Right kidney (tissue), 1 donor: Measurements from ENCODE around the gene RHBDL2.
A peak's percentile ranks its signal among the peaks of the same experiment; 100 is the strongest.
"Not testable (repeated sequence)": the region's sequence is repeated elsewhere in the genome, so short reads cannot be mapped to it uniquely, and the experiment has no call there.

ENCODE experiments used
- DNase-seq: peaks from one replicate; pipeline ENCODE4 v3.0.0-alpha.2; 2016

Gene RHBDL2

GRCh38 chr1:38932571-38932970, 9.1 kb downstream of the RHBDL2 start:
- no peak for DNase-seq

- peak; percentile 18 for DNase-seq
Measured at GRCh38 chr1:38929476-38929875, 12.2 kb downstream of the RHBDL2 start.

- DNase-seq = no peak
Measured at GRCh38 chr1:38929054-38929453, 12.6 kb downstream of the RHBDL2 start.

GRCh38 chr1:38926091-38926490, 15.5 kb downstream of the RHBDL2 start:
- DNase-seq = no peak

- DNase-seq = no peak
Measured at GRCh38 chr1:38925391-38925790, 16.2 kb downstream of the RHBDL2 start.

GRCh38 chr1:38923607-38924006, 18.0 kb downstream of the RHBDL2 start:
- no peak for DNase-seq

- no peak for DNase-seq
Measured at GRCh38 chr1:38919130-38919529, 22.5 kb downstream of the RHBDL2 start.

- DNase-seq = no peak
Measured at GRCh38 chr1:38918568-38918967, 23.1 kb downstream of the RHBDL2 start.

- DNase-seq = no peak
Measured at GRCh38 chr1:38917772-38918171, 23.9 kb downstream of the RHBDL2 start.

GRCh38 chr1:38917337-38917736, 24.3 kb downstream of the RHBDL2 start:
- no peak for DNase-seq

GRCh38 chr1:38915352-38915948, 26.2 kb downstream of the RHBDL2 start:
- DNase-seq = no peak

GRCh38 chr1:38914908-38915307, 26.7 kb downstream of the RHBDL2 start:
- not testable (repeated sequence) for DNase-seq

- DNase-seq = no peak
Measured at GRCh38 chr1:38908821-38909220, 32.8 kb downstream of the RHBDL2 start.

- DNase-seq = no peak
Measured at GRCh38 chr1:38905985-38906384, 35.6 kb downstream of the RHBDL2 start.

GRCh38 chr1:38899560-38899959, 42.1 kb downstream of the RHBDL2 start:
- DNase-seq = no peak

GRCh38 chr1:38898653-38899230, 42.9 kb downstream of the RHBDL2 start:
- DNase-seq = no peak

GRCh38 chr1:38896169-38896568, 45.5 kb downstream of the RHBDL2 start:
- no peak for DNase-seq

GRCh38 chr1:38892976-38893375, 48.7 kb downstream of the RHBDL2 start:
- DNase-seq = no peak

- DNase-seq = no peak
Measured at GRCh38 chr1:38891753-38892152, 49.9 kb downstream of the RHBDL2 start.

- no peak for DNase-seq
Measured at GRCh38 chr1:38889589-38889988, 52.0 kb downstream of the RHBDL2 start.

GRCh38 chr1:38888423-38889333, 53.0 kb downstream of the RHBDL2 start:
- DNase-seq = no peak

- DNase-seq = no peak
Measured at GRCh38 chr1:38885092-38885491, 56.5 kb downstream of the RHBDL2 start.

- DNase-seq = no peak
Measured at GRCh38 chr1:38881487-38881886, 60.1 kb downstream of the RHBDL2 start, which contains the start of gene GJA9. Gene GJA9 (minus strand): TSS chr1:38881587. CDS start chr1:38876098, 5,489 bp downstream.
